SK-N-MC (cell line): Measurements from ENCODE around the gene ZFP92.

Experiments used
- EZH2 ChIP-seq: fragments of 200-600 bp; sonication (generic); IDR thresholded peaks from one replicate; pipeline ENCODE4 v1.6.1; 2017; ENCODE audit warnings: antibody characterized with exemption
- FOXP2 ChIP-seq: optimal IDR thresholded peaks from 2 replicates; pipeline ENCODE3; 2011; ENCODE audit warnings: mild to moderate bottlenecking, moderate library complexity; ENCODE audit not compliant: insufficient read depth; ENCODE audit errors: extremely low read length, control extremely low read depth
- POLR2AphosphoS5 ChIP-seq: IDR thresholded peaks from 2 replicates; pipeline ENCODE4 v1.6.1; 2012; ENCODE audit warnings: mild to moderate bottlenecking, low read depth, low read length, borderline replicate concordance

DNA sequence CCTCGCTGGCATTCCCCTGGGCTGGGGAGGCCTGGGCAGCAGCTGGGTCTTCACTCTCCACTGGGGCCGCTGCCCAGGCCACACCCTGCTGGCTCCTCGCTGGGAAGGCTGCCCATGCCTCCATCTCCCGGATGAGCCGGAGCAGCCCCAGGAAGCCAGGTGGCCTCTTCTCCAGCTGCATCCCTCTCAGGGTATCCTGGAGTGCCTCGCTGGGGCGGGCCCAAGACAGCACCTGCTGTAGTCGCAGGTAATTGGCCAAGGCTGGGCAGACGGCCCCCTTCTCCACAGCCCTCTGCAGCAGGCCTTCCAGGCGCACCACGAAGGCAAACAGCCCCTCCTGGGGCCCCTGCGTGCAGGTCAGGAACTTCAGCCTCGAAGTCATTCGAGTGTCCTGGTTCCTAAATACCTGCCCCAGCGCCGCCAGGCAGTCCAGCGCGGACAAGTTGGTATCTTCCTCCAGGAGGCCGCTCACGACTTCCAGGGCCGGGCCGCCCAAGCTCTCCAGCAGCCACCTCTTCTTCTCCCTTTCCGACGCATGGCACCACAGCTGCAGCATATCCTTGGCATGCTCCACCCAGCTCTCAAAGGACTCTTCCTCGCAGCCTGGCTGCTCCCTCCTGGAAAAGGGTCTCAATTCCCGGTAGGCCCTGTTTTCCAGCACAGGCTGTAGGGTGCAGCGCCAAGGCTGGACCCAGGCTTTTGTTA, 13.9 kb upstream of the ZFP92 start:
- no peak for TF ChIP-seq EZH2
- TF ChIP-seq POLR2AphosphoS5, result no peak
- no peak for TF ChIP-seq FOXP2
